ENCODE measurements around the gene IQGAP1. TPM values are rescaled to one million over a fixed set of nuclear protein-coding genes. Genes with fewer than 3 reads are reported as not detected.
"Not testable (repeated sequence)": the region's sequence is repeated elsewhere in the genome, so short reads cannot be mapped to it uniquely, and the experiment has no call there.

Gene IQGAP1
- total RNA-seq, 2 experiments from 2014 or later: 217 to 221 TPM

- not testable (repeated sequence) for H3K4me3 Mint-ChIP-seq; H3K4me1 Mint-ChIP-seq; H3K27ac Mint-ChIP-seq; ATAC-seq; H3K27me3 Mint-ChIP-seq; H3K9me3 Mint-ChIP-seq (ENCODE audit: low read depth); DNase-seq
- CTCF ChIA-PET: interaction anchor here (1.0 to 1.1 kb wide), 2 partner anchors 8 to 11 kb away, joined by 3 read pairs; no protein-coding TSS in a partner anchor
- peaks cover 21% of the 10 kb centered on the region for H3K36me3 Mint-ChIP-seq
These were observed 125.9 kb downstream of the IQGAP1 start for GRCh38 chr15:90513893-90514292.

DNA sequence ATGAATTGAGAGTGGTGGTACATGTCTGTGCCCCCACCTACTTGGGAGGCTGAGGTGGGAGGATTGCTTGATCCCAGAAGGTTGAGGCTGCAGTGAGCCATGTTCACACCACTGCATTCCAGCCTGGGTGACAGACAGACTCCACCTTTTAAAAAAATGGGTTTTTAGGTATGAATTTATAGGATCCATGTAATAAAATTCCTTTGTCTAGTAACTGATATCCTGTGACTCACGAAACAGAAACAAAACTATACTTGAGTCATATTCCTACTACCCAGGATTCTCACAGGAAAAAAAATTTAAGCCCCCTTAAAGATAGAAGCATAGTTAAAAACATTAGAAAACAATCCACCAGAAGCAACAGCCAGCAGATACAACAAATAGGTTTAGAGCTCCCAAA, 131.6 kb downstream of the IQGAP1 start:
- Mint-ChIP-seq H3K36me3 (no peaks in the 10 kb centered on the region), H3K27ac (no peak overlapping the region), H3K27me3 (no peaks in the 10 kb centered on the region), H3K9me3 (ENCODE audit: low read depth) (no peaks in the 10 kb centered on the region), H3K4me3 (no peak overlapping the region), H3K4me1 (peaks cover 18% of the 10 kb centered on the region)
- CTCF ChIA-PET: interaction anchor here (1.2 to 1.6 kb wide), 3 partner anchors 37 to 201 kb away, joined by 3 read pairs; no protein-coding TSS in a partner anchor
- ATAC-seq (no peak), DNase-seq (no peak)

- H3K27me3 Mint-ChIP-seq: no peaks in the 10 kb centered on the region
- ATAC-seq (no peak), DNase-seq (no peak)
- CTCF ChIA-PET: interaction anchor here (1.2 to 1.6 kb wide), 3 partner anchors 38 to 202 kb away, joined by 3 read pairs; no protein-coding TSS in a partner anchor
- H3K4me1 Mint-ChIP-seq: peaks cover 21% of the 10 kb centered on the region
- H3K27ac Mint-ChIP-seq: no peak overlapping the region
- H3K36me3 Mint-ChIP-seq: no peaks in the 10 kb centered on the region
- no peak overlapping the region for H3K4me3 Mint-ChIP-seq
- H3K9me3 Mint-ChIP-seq (ENCODE audit: low read depth): no peaks in the 10 kb centered on the region
These were observed 132.3 kb downstream of the IQGAP1 start for GRCh38 chr15:90520365-90520764.

- no peaks in the 10 kb centered on the region for H3K36me3 Mint-ChIP-seq
- H3K4me3 Mint-ChIP-seq: no peak overlapping the region
- peaks cover 24% of the 10 kb centered on the region for H3K4me1 Mint-ChIP-seq
- no peak overlapping the region for H3K27ac Mint-ChIP-seq
- CTCF ChIA-PET: interaction anchor here (1.1 to 1.6 kb wide), 3 partner anchors 41 to 152 kb away, joined by 3 to 5 read pairs (median 3); no protein-coding TSS in a partner anchor
- DNase-seq: no peak
- no peaks in the 10 kb centered on the region for H3K9me3 Mint-ChIP-seq (ENCODE audit: low read depth)
- no peaks in the 10 kb centered on the region for H3K27me3 Mint-ChIP-seq
- ATAC-seq: no peak
These were observed 135.3 kb downstream of the IQGAP1 start for GRCh38 chr15:90523373-90523772.

DNA sequence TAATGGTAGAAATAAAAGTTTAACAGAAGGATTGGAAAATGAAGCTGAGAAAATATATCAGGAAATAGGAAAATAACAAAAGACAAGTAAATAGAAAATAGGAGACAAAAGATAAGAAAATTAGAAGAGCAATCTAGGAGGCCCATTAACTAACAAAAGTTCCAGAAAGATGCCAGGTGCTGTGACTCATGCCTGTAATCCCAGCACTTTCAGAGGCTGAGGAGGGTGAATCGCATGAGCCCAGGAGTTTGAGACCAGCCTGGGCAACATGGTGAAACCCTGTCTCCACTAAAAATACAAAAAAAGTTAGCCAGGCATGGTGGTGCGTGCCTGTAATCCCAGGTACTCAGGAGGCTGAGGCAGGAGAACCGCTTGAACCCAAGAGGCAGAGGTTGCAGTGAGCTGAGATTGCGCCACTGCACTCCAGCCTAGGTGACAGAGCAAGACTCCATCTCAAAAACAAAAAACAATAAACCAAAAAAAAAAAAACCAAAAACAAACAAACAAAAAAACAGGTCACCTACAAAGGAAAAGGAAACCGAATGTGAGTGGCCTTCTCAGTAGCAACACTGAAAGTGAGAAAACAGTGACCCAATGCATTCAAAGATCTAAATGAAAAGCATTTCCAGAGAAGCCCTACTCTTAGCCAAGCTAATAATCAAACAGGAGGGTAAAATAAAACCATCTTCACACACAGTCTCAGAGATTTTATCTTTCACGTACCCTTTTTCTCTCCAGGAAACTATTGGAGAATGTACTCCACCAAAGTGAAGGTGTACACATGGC, 136.2 kb downstream of the IQGAP1 start:
- H3K4me3 Mint-ChIP-seq: peak overlapping the region; percentile 17
- H3K27me3 Mint-ChIP-seq; H3K36me3 Mint-ChIP-seq; H3K9me3 Mint-ChIP-seq (ENCODE audit: low read depth): not testable (repeated sequence)
- CTCF ChIA-PET: interaction anchor here (0.9 to 1.6 kb wide), 5 partner anchors 11 to 153 kb away, joined by 3 to 5 read pairs (median 3); no protein-coding TSS in a partner anchor
- H3K27ac Mint-ChIP-seq: peak overlapping the region; percentile 76
- ATAC-seq (peak; percentile 37), DNase-seq (peak; percentile 33)
- peaks cover 29% of the 10 kb centered on the region for H3K4me1 Mint-ChIP-seq

DNA sequence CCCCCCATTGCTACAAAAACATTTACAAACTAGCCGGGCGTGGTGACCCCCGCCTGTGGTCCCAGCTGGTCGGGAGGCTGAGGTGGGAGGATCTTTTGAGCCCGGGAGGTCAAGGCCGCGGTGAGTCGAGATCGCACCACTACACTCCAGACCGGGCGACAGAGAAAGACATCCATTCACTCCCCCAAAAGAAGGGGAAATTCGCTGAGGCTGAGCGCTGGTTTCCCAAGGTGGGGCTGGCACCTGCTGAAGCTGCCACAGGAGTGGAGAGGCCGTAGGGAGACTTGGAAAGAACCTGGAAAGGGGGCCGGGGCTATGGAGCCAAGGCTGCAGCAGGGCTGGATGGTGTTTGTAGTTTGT, 140.9 kb downstream of the IQGAP1 start:
- Mint-ChIP-seq H3K4me1 (peaks cover 45% of the 10 kb centered on the region), H3K27ac (peak overlapping the region; percentile 79), H3K36me3 (peaks cover 16% of the 10 kb centered on the region), H3K4me3 (peak overlapping the region; percentile 71), H3K9me3 (ENCODE audit: low read depth) (no peaks in the 10 kb centered on the region), H3K27me3 (no peaks in the 10 kb centered on the region)
- ATAC-seq: no peak
- DNase-seq: no peak
- CTCF ChIA-PET: no interaction called here

DNA sequence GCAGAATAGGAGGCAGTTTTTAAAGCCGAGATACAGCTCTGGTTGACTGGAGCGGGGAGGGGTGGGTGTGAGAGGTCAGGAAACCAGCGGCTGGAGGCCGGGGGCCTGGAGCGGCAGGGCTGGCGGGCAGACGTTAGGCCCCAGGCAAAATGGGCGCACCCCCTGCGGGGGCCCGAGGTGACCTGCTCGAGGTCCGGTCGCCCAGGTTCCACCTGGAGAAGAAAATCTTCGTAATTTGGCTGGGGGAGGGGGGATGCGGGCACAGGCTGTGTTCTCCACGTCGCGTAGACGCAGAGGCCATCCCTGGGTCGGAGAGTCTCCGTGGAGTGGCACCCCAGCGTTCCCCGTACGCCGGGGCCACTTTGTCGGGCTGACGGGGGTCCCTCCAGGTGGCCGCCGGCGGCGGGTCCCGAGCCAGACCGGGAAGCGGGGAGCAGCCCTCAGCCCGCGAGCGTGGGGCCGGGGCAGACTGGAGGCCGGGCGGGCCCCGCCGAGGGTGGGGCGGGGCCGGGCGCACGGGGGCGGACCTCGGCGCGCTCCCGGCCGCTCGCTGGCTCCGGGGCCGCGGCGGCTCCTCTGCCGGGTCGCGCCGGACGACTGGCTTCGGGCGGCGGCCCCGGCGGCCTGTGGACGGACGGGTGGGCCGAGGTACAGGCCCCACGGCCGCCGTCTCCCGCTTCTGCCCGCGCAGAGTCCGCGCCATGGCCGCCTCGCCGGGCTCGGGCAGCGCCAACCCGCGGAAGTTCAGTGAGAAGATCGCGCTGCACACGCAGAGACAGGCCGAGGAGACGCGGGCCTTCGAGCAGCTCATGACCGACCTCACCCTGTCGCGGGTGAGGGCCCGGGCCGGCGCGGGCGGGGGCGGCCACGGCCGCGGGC, 141.6 kb downstream of the IQGAP1 start, which contains the start of gene CRTC3:
TSS of gene CRTC3 (plus strand) at position 553 of the 879 bp plus-strand sequence. CDS start at position 702, 149 bp downstream.
- Mint-ChIP-seq H3K4me3 (peak within 1 kb of the TSS; percentile 100), H3K27me3 (no peaks in the 10 kb centered on the region), H3K4me1 (peaks cover 42% of the 10 kb centered on the region), H3K36me3 (peaks cover 19% of the 10 kb centered on the region), H3K27ac (peak within 1 kb of the TSS; percentile 87), H3K9me3 (ENCODE audit: low read depth) (no peaks in the 10 kb centered on the region)
- DNase-seq (peak; percentile 65), ATAC-seq (peak; percentile 92)
- CTCF ChIA-PET: interaction anchor here (0.9 to 2.5 kb wide), 11 partner anchors 10 to 236 kb away, joined by 3 to 12 read pairs (median 5); no protein-coding TSS in a partner anchor

DNA sequence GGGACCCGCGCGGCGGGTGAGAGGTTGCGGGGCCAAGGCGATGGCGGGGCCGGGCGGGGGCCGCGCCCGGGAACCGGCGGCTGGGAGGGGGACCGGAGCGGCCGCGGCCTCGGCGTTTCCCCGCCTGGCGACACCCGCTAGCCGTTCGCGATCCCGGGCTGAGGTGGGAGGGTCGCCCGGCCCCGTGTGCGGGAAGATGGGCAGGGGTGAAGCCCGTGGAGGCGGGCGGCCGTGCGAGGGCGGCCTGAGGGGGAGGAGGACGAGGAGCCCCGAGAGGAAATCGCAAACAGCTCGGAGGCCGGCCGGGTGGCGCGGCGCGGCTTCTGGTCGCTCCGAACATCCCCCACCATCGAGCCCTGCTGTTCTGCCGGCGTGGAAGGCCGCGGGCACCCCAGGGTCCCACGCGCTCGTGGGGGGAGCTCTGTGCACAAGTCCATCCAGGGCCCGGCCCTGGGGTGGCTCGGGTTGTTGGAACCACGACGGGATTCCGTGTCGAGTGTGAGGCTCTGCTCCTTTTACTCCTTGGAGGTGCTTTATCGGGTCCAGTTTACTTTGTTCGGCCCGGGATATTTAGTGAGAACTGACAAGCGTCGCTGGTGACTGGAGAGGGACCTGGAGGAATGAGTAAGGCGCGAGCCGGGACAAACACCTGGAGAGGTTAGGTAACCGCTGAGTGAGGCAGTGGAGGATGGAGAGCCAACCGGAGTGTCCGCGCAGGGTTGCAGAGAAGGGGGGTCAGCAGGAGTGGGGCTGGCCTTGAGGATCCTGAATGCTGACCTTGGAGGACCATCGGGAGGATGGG, 142.4 kb downstream of the IQGAP1 start:
- Mint-ChIP-seq H3K36me3 (peaks cover 22% of the 10 kb centered on the region), H3K27me3 (no peaks in the 10 kb centered on the region), H3K4me1 (peaks cover 44% of the 10 kb centered on the region), H3K9me3 (ENCODE audit: low read depth) (no peaks in the 10 kb centered on the region), H3K4me3 (peak overlapping the region; percentile 100), H3K27ac (peak overlapping the region; percentile 87)
- DNase-seq (peak; percentile 70), ATAC-seq (peak; percentile 59)
- CTCF ChIA-PET: interaction anchor here (0.8 to 2.5 kb wide), 13 partner anchors 10 to 237 kb away, joined by 3 to 12 read pairs (median 5); no protein-coding TSS in a partner anchor

- DNase-seq: no peak
- peak overlapping the region; percentile 100 for H3K4me3 Mint-ChIP-seq
- CTCF ChIA-PET: interaction anchor here (0.5 to 2.5 kb wide), 13 partner anchors 9 to 238 kb away, joined by 3 to 12 read pairs (median 5); no protein-coding TSS in a partner anchor
- peaks cover 22% of the 10 kb centered on the region for H3K36me3 Mint-ChIP-seq
- no peaks in the 10 kb centered on the region for H3K27me3 Mint-ChIP-seq
- H3K4me1 Mint-ChIP-seq: peaks cover 48% of the 10 kb centered on the region
- no peak for ATAC-seq
- no peaks in the 10 kb centered on the region for H3K9me3 Mint-ChIP-seq (ENCODE audit: low read depth)
- peak overlapping the region; percentile 87 for H3K27ac Mint-ChIP-seq
These were observed 143.1 kb downstream of the IQGAP1 start for GRCh38 chr15:90531147-90531546.

DNA sequence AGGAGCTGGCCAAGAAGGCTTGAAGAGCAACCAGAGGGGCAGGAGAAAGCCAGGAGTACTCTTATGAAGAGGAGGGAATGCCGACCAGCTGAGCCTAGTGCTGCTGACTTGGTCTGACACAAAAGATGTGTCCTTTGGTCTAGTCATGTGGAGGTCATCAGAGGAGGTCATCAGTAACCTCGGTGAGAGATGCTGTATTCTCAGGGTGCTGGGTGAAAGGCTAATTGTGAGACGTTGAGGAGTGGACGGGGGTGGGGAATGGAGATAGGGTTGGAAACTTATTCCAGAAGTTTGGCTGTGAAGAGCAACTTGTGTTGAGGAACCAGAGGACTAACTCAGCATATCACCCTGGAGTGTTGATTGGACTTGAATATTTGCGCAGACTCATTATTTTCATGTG, 147.2 kb downstream of the IQGAP1 start:
- DNase-seq (no peak), ATAC-seq (no peak)
- peaks cover 67% of the 10 kb centered on the region for H3K4me1 Mint-ChIP-seq
- peaks cover 45% of the 10 kb centered on the region for H3K36me3 Mint-ChIP-seq
- H3K27ac Mint-ChIP-seq: no peak overlapping the region
- no peak overlapping the region for H3K4me3 Mint-ChIP-seq
- CTCF ChIA-PET: interaction anchor here (1.1 to 2.6 kb wide), 4 partner anchors 11 to 68 kb away, joined by 3 to 9 read pairs (median 3); no protein-coding TSS in a partner anchor
- no peaks in the 10 kb centered on the region for H3K27me3 Mint-ChIP-seq
- no peaks in the 10 kb centered on the region for H3K9me3 Mint-ChIP-seq (ENCODE audit: low read depth)

DNA sequence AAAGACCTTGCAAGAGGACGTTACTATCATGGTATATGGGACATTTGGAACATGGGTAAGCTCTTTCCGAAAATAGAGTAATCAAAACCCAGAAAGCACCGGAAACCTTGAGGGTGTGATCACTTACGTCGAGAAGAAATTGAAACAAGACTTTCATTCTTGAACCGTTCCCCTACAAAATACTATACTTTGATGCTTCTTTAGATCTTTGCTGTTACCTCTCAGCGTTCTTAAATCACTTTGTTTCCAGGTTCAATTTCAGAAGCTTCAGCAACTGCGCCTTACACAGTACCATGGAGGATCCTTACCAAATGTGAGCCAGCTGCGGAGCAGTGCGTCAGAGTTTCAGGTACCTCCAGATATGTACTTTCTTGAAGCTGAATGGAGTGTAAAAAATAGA, 151.7 kb downstream of the IQGAP1 start:
- Mint-ChIP-seq H3K4me1 (peaks cover 53% of the 10 kb centered on the region), H3K27me3 (no peaks in the 10 kb centered on the region), H3K36me3 (peaks cover 53% of the 10 kb centered on the region), H3K4me3 (peak overlapping the region; percentile 79), H3K9me3 (ENCODE audit: low read depth) (no peaks in the 10 kb centered on the region), H3K27ac (peak overlapping the region; percentile 96)
- ATAC-seq (peak; percentile 75), DNase-seq (no peak)
- CTCF ChIA-PET: interaction anchor here (0.6 to 1.7 kb wide), 16 partner anchors 9 to 391 kb away, joined by 3 to 12 read pairs (median 3); no protein-coding TSS in a partner anchor

GRCh38 chr15:90540768-90541167, 152.7 kb downstream of the IQGAP1 start:
- peaks cover 49% of the 10 kb centered on the region for H3K4me1 Mint-ChIP-seq
- no peaks in the 10 kb centered on the region for H3K27me3 Mint-ChIP-seq
- peak overlapping the region; percentile 44 for H3K4me3 Mint-ChIP-seq
- no peaks in the 10 kb centered on the region for H3K9me3 Mint-ChIP-seq (ENCODE audit: low read depth)
- peaks cover 55% of the 10 kb centered on the region for H3K36me3 Mint-ChIP-seq
- CTCF ChIA-PET: interaction anchor here (1.0 to 1.7 kb wide), 7 partner anchors 10 to 240 kb away, joined by 3 to 12 read pairs (median 4); no protein-coding TSS in a partner anchor
- DNase-seq (no peak), ATAC-seq (no peak)
- H3K27ac Mint-ChIP-seq: peak overlapping the region; percentile 15
